Natural killer cell (primary cell): ENCODE measurements around the gene ADRA2B. TPM values are rescaled to one million over a fixed set of nuclear protein-coding genes. Genes with fewer than 3 reads are reported as not detected.

Experiments used
- ATAC-seq, 3 donors: fragments of 150-1000 bp in 2 of 3; fragments of 200-7000 bp in 1 of 3; cut with Tn5 transposase; 1 replicate in 1 of 3; 2 replicates in 2 of 3; pipeline ENCODE4 v1.10.0; 2021; ENCODE audit warnings: mild to moderate bottlenecking in 2 of 3, moderate library complexity in 2 of 3
- DNase-seq, 2 donors: peaks; one replicate each; pipeline versions ENCODE4 v3.0.0 to v3.0.0-alpha.2; 2013 to 2021; ENCODE audit warnings: mixed read lengths in 1 of 2
- H3K27ac ChIP-seq: one replicate; pipeline ENCODE4 v1.5.1; 2013; ENCODE audit warnings: mild to moderate bottlenecking, low read length
- H3K27me3 ChIP-seq: one replicate; pipeline ENCODE4 v1.6.1; 2013; ENCODE audit warnings: low read length; ENCODE audit not compliant: control insufficient read depth, insufficient read depth
- H3K36me3 ChIP-seq: one replicate; pipeline ENCODE4 v1.6.1; 2013; ENCODE audit warnings: low read length; ENCODE audit not compliant: control insufficient read depth, insufficient read depth
- H3K4me1 ChIP-seq: one replicate; pipeline ENCODE4 v1.6.1; 2013; ENCODE audit warnings: low read length; ENCODE audit not compliant: control insufficient read depth, insufficient read depth
- H3K4me3 ChIP-seq: one replicate; pipeline ENCODE4 v1.5.1; 2013; ENCODE audit warnings: low read length
- H3K9me3 ChIP-seq: one replicate; pipeline ENCODE4 v1.6.1; 2013; ENCODE audit warnings: low read length; ENCODE audit not compliant: control insufficient read depth, insufficient read depth
- H3K27ac Mint-ChIP-seq, 2 donors: one replicate each; pipeline ENCODE4 v1.8.0; 2022; ENCODE audit warnings: mild to moderate bottlenecking in 2 of 2, mixed read lengths in 2 of 2, moderate library complexity in 1 of 2
- H3K27me3 Mint-ChIP-seq, 2 donors: one replicate each; pipeline ENCODE4 v1.8.0; 2022; ENCODE audit warnings: low read depth in 2 of 2, mixed read lengths in 2 of 2
- H3K36me3 Mint-ChIP-seq: one replicate; pipeline ENCODE4 v1.8.0; 2022; ENCODE audit warnings: mixed read lengths
- H3K4me1 Mint-ChIP-seq, 2 donors: one replicate each; pipeline ENCODE4 v1.8.0; 2022; ENCODE audit warnings: mixed read lengths in 2 of 2
- H3K4me3 Mint-ChIP-seq: one replicate; pipeline ENCODE4 v1.8.0; 2022; ENCODE audit warnings: mild to moderate bottlenecking, moderate library complexity, mixed read lengths
- H3K9me3 Mint-ChIP-seq, 2 donors: one replicate each; pipeline ENCODE4 v1.8.0; 2022; ENCODE audit warnings: mixed read lengths in 2 of 2
- CTCF ChIP-seq: fragments of 200-600 bp; IDR thresholded peaks from one replicate; pipeline ENCODE4 v1.8.0; 2022; ENCODE audit warnings: antibody characterized with exemption
- WGBS: methylation state at CpG from one replicate; pipeline ENCODE4 v1.1.7; 2013; ENCODE audit warnings: missing lambda C conversion rate; ENCODE audit not compliant: insufficient coverage; 5-methylcytosine and 5-hydroxymethylcytosine counted together
- intact Hi-C: fragments of 100-400 bp; cut with micrococcal nuclease; formaldehyde crosslinking; loops from one replicate; pipeline ENCODE4 v1.14.2; 2022
- total RNA-seq, 4 donors: library from RNA; stranded (reverse); fragments of 120-200 nt in 1 of 4; gene quantifications; one replicate each; pipeline versions ENCODE4 v1.2.3 to v1.2.4, GENCODE V29; 2013 to 2022

ADRA2B gene
- total RNA-seq, 3 donors from 2014 or later (not counting 1 experiment from before 2014, with no cell fraction given), result 0.18 to 1.3 (median 0.38) TPM

- Histone ChIP-seq H3K4me3 (no peak overlapping the region), H3K27ac (no peak overlapping the region), H3K9me3 (peaks cover 5% of the 10 kb centered on the region), H3K36me3 (no peaks in the 10 kb centered on the region), H3K4me1 (no peaks in the 10 kb centered on the region), H3K27me3 (peaks cover 3% of the 10 kb centered on the region)
- no peak overlapping the region for H3K27ac Mint-ChIP-seq
- no peak for ATAC-seq
- peaks cover 7 to 10% of the 10 kb centered on the region in 2 donors for H3K27me3 Mint-ChIP-seq
- no peak overlapping the region for H3K4me3 Mint-ChIP-seq
- WGBS, result 85% methylated on average over 13 of the region's 13 CpGs
- H3K4me1 Mint-ChIP-seq, result peaks cover 5% of the 10 kb centered on the region in 2 donors
- intact Hi-C loops, result loop anchor here (10.0 kb wide), 1 partner anchor 86 kb away; no protein-coding TSS in a partner anchor
- no peak for DNase-seq
- TF ChIP-seq CTCF, result no peak
- H3K9me3 Mint-ChIP-seq, result peaks cover 0 to 3% of the 10 kb centered on the region in 2 donors
- H3K36me3 Mint-ChIP-seq, result no peaks in the 10 kb centered on the region
Measured at GRCh38 chr2:96110621-96111256, 5.6 kb downstream of the ADRA2B start.

GRCh38 chr2:96109931-96110511 is 6.3 kb downstream of the ADRA2B start:
- Mint-ChIP-seq H3K4me1 (no peaks in the 10 kb centered on the region), H3K4me3 (no peak overlapping the region), H3K27ac (no peak overlapping the region), H3K36me3 (no peaks in the 10 kb centered on the region), H3K9me3 (peaks cover 0 to 3% of the 10 kb centered on the region in 2 donors), H3K27me3 (peaks cover under 1 to 3% of the 10 kb centered on the region in 2 donors)
- ATAC-seq (no peak), DNase-seq (no peak)
- intact Hi-C loops, result loop anchor here (10.0 kb wide), 1 partner anchor 85 kb away; no protein-coding TSS in a partner anchor
- TF ChIP-seq CTCF, result no peak
- no peaks in the 10 kb centered on the region for H3K4me1 ChIP-seq
- H3K27me3 ChIP-seq, result no peaks in the 10 kb centered on the region
- no peak overlapping the region for H3K27ac ChIP-seq
- H3K36me3 ChIP-seq, result no peaks in the 10 kb centered on the region
- 98% methylated on average over 3 of the region's 3 CpGs for WGBS
- H3K4me3 ChIP-seq, result no peak overlapping the region
- H3K9me3 ChIP-seq, result peaks cover 13% of the 10 kb centered on the region

- H3K36me3 Mint-ChIP-seq, result no peaks in the 10 kb centered on the region
- H3K27ac Mint-ChIP-seq, result no peak overlapping the region
- H3K27me3 Mint-ChIP-seq, result peaks cover 0 to 3% of the 10 kb centered on the region in 2 donors
- H3K4me1 Mint-ChIP-seq, result no peaks in the 10 kb centered on the region
- no peak for TF ChIP-seq CTCF
- no peaks in the 10 kb centered on the region for H3K27me3 ChIP-seq
- H3K4me3 Mint-ChIP-seq, result no peak overlapping the region
- intact Hi-C loops, result no loop called here
- no peaks in the 10 kb centered on the region for H3K36me3 ChIP-seq
- H3K4me1 ChIP-seq, result no peaks in the 10 kb centered on the region
- peaks cover 0 to 3% of the 10 kb centered on the region in 2 donors for H3K9me3 Mint-ChIP-seq
- no peak for DNase-seq
- H3K4me3 ChIP-seq, result no peak overlapping the region
- H3K27ac ChIP-seq, result no peak overlapping the region
- peaks cover 18% of the 10 kb centered on the region for H3K9me3 ChIP-seq
- 79% methylated on average over 3 of the region's 3 CpGs for WGBS
- ATAC-seq, result no peak
Measured at GRCh38 chr2:96109361-96109680, 7.0 kb downstream of the ADRA2B start.
